K562 (cell line): ENCODE measurements around the gene PTGR2. TPM values are rescaled to one million over a fixed set of nuclear protein-coding genes. Genes with fewer than 3 reads are reported as not detected.

Source experiments
- ATAC-seq: fragments of 200-7000 bp; cut with Tn5 transposase; 3 replicates; pipeline ENCODE4 v1.9.1; 2020; ENCODE audit warnings: moderate library complexity
- BruUV-seq: library from RNA; stranded (reverse); fragments of 400-500 nt; replicated peaks from 2 replicates; lab custom pipeline; 2021; lab: Mats Ljungman, UMichigan
- CTCF ChIA-PET: fragments of 300-600 bp; formaldehyde crosslinking; extraction: SDS; loops from one replicate; lab custom pipeline; 2021; ENCODE audit warnings: low intra/inter-chr PET ratio; lab: Yijun Ruan, JAX
- POLR2A ChIA-PET: fragments of 300-600, 350-650 bp; sonication (Branson Sonifier 250); formaldehyde crosslinking; extraction: SDS; loops from one replicate; lab custom pipeline; 2021; ENCODE audit warnings: antibody characterized with exemption, inconsistent platforms; lab: Yijun Ruan, JAX
- DNase-seq, 4 experiments: peaks; one replicate each; pipeline versions ENCODE4 v3.0.0 to v3.0.0-alpha.2; 2011 to 2018; ENCODE audit warnings: low spot score in 3 of 4, mixed read lengths in 3 of 4; ENCODE audit errors: extremely low read depth in 1 of 4
- FAIRE-seq: peaks from 2 replicates; lab custom pipeline; 2011; peaks lifted over from hg19 to GRCh38; lab: Jason Lieb, UNC
- H2AFZ ChIP-seq: 2 replicates; pipeline ENCODE4 v1.6.0; 2011; ENCODE audit warnings: low read depth, low read length, control low read depth, inconsistent platforms
- H3K27ac ChIP-seq: fragments of 200-600 bp; 3 replicates; pipeline ENCODE4 v1.8.0; 2011; ENCODE audit warnings: low read depth, mild to moderate bottlenecking, control low read depth, inconsistent platforms, low read length, moderate library complexity, mixed read lengths; ENCODE audit errors: extremely low read depth
- H3K27me3 ChIP-seq, 2 experiments: fragments of 300-600 bp in 1 of 2; 2 replicates in 1 of 2; 3 replicates in 1 of 2; pipeline versions ENCODE4 v1.6.0 to v1.8.0; 2011; ENCODE audit warnings: inconsistent platforms in 2 of 2, low read length in 2 of 2, mild to moderate bottlenecking in 1 of 2, mixed read lengths in 1 of 2, moderate library complexity in 1 of 2; ENCODE audit not compliant: control insufficient read depth in 2 of 2, insufficient read depth in 2 of 2
- H3K36me3 ChIP-seq: fragments of 300-600 bp; 3 replicates; pipeline ENCODE4 v1.8.0; 2011; ENCODE audit warnings: mild to moderate bottlenecking, low read length, inconsistent platforms; ENCODE audit not compliant: control insufficient read depth, insufficient read depth
- H3K4me1 ChIP-seq, 2 experiments: fragments of 200-600 bp in 1 of 2; replicated peaks in 1 of 2; 2 replicates in 1 of 2; 3 replicates in 1 of 2; pipeline versions ENCODE4 v1.5.1 to v1.8.0; 2011; ENCODE audit warnings: inconsistent platforms in 2 of 2, low read length in 2 of 2, mild to moderate bottlenecking in 1 of 2, mixed read lengths in 1 of 2, moderate library complexity in 1 of 2; ENCODE audit not compliant: control insufficient read depth in 2 of 2, insufficient read depth in 2 of 2
- H3K4me2 ChIP-seq: 2 replicates; pipeline ENCODE4 v1.6.1; 2011; ENCODE audit warnings: low read length, control low read depth, inconsistent platforms, mixed read lengths; ENCODE audit not compliant: insufficient read depth
- H3K4me3 ChIP-seq: fragments of 200-600 bp; sonication (generic), shearing (Covaris generic); 2 replicates; pipeline ENCODE4 v1.5.1; 2016; ENCODE audit warnings: control low read depth, inconsistent platforms
- H3K79me2 ChIP-seq: fragments of 200-600 bp; 3 replicates; pipeline ENCODE4 v1.8.0; 2011; ENCODE audit warnings: low read length, inconsistent platforms; ENCODE audit not compliant: control insufficient read depth, insufficient read depth
- H3K9ac ChIP-seq, 2 experiments: 2 replicates each; pipeline versions ENCODE4 v1.6.0 to v1.6.1; 2011; ENCODE audit warnings: low read depth in 2 of 2, low read length in 2 of 2, control low read depth in 1 of 2, inconsistent platforms in 1 of 2, mild to moderate bottlenecking in 1 of 2, mixed read lengths in 1 of 2; ENCODE audit not compliant: insufficient read depth in 1 of 2
- H3K9me1 ChIP-seq: one replicate; pipeline ENCODE4 v1.6.0; 2011; ENCODE audit warnings: inconsistent platforms, mild to moderate bottlenecking, low read length, moderate library complexity; ENCODE audit not compliant: control insufficient read depth, insufficient read depth
- H3K9me3 ChIP-seq: replicated peaks from 2 replicates; pipeline ENCODE4 v1.5.1; 2011; ENCODE audit warnings: low read depth, low read length, inconsistent platforms; ENCODE audit not compliant: control insufficient read depth, insufficient read depth
- H4K20me1 ChIP-seq: replicated peaks from 2 replicates; pipeline ENCODE4 v1.6.1; 2011; ENCODE audit warnings: low read length, inconsistent platforms, mixed read lengths; ENCODE audit not compliant: control insufficient read depth, insufficient read depth
- NCOR1 ChIP-seq: fragments of 450-650 bp; IDR thresholded peaks from 2 replicates; pipeline ENCODE4 v1.6.1; 2016; ENCODE audit warnings: mild to moderate bottlenecking, moderate library complexity
- NFATC3 ChIP-seq: fragments of 450-650 bp; IDR thresholded peaks from 2 replicates; pipeline ENCODE4 v1.6.1; 2017; ENCODE audit warnings: mild to moderate bottlenecking
- NR3C1 ChIP-seq: sonication (generic); formaldehyde crosslinking; IDR thresholded peaks from 2 replicates; pipeline ENCODE4 v1.8.1; 2022; ENCODE audit warnings: missing genetic modification reagents
- ZNF512 ChIP-seq: IDR thresholded peaks from 2 replicates; pipeline ENCODE4 v1.6.1; 2016; ENCODE audit warnings: missing genetic modification characterization, missing compliant biosample characterization
- ZNF75A ChIP-seq: fragments of 450-650 bp; formaldehyde crosslinking; IDR thresholded peaks from 2 replicates; pipeline ENCODE4 v1.4.0; 2020; ENCODE audit warnings: mild to moderate bottlenecking
- WGBS: fragments of 100-300 bp; shearing (Covaris generic); methylation state at CpG from one replicate; pipeline ENCODE4 v1.1.6; 2016; ENCODE audit warnings: low coverage, mixed read lengths; ENCODE audit not compliant: insufficient coverage; ENCODE audit errors: missing lambda C conversion rate; 5-methylcytosine and 5-hydroxymethylcytosine counted together
- in situ Hi-C: fragments of 300-500 bp; cut with MboI; formaldehyde crosslinking; loops from 4 replicates; pipeline ENCODE4 v1.15.0; 2018; ENCODE audit warnings: inconsistent platforms, mixed read lengths
- intact Hi-C: fragments of 100-400 bp; cut with micrococcal nuclease; formaldehyde crosslinking; loops from 2 replicates; pipeline ENCODE4 v1.14.2; 2022
- polyA plus RNA-seq, 8 experiments: library from polyadenylated mRNA; depleted of rRNA in 4 of 8; stranded (reverse) in 5 of 8; unstranded in 3 of 8; fragments of >200 nt; fragmentation: Nextera tagmentation in 2 of 8; fragmentation: Illumina TruSeq in 1 of 8; extraction: Ambion mirVana in 2 of 8; extraction: Trizol in 1 of 8; gene quantifications; 2 replicates each; pipeline versions ENCODE4 v1.2.1 to v1.2.3, GENCODE V29; 2011 to 2014; ENCODE audit warnings: inconsistent platforms in 1 of 8, missing spikeins in 1 of 8
- total RNA-seq, 7 experiments: library from RNA; depleted of rRNA in 6 of 7; stranded (reverse); fragments of >200 nt in 6 of 7; fragmentation: Illumina TruSeq in 2 of 7; extraction: Trizol in 2 of 7; gene quantifications; 2 replicates each; pipeline versions ENCODE4 v1.2.1 to v1.2.3, GENCODE V29; 2011 to 2021; ENCODE audit warnings: low replicate concordance in 1 of 7

PTGR2 gene
- total and polyA plus RNA-seq, 9 of the 15 experiments (the other 6 are each of a cell fraction or from before 2014, with no cell fraction given) = 7.4 to 23.0 (median 13.0) TPM

DNA sequence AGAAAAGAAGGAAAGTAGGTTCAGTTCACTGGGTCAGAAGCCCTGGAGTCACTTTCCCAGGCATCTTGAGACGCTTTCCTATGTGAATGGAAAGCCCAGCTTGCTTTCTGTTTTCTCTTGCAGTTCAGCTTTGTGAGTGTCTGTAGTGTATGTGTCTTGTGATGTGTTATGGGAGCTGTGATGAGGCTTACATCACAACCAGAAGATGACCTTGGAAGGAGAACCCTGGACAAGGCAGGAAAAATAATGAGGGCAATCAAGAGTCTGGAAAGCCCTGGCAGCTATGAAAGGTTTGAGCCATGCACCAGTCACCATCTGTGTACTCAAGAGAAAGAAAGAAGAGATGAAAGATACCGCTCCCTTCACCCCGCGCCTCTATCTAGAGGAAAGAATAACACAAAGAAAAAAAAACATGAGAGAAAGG lies 35.2 kb upstream of the PTGR2 start:
- Histone ChIP-seq H3K4me1 (peaks cover 0 to 8% of the 10 kb centered on the region in 2 experiments; a peak in 3 of 5 replicates), H3K27ac (peak overlapping the region; percentile 22; the same call in 1 of the 3 replicates), H3K9ac (no peak overlapping the region), H3K4me3 (no peak overlapping the region), H4K20me1 (no peaks in the 10 kb centered on the region; the same call in 1 of the 2 replicates), H2AFZ (peak overlapping the region; percentile 68), H3K4me2 (peak overlapping the region; percentile 49; the same call in 1 of the 2 replicates), H3K9me1 (no peaks in the 10 kb centered on the region), H3K36me3 (no peaks in the 10 kb centered on the region), H3K9me3 (no peaks in the 10 kb centered on the region), H3K27me3 (no peaks in the 10 kb centered on the region), H3K79me2 (no peaks in the 10 kb centered on the region)
- BruUV-seq = no TSS peak
- peak in 1 of 4 experiments; percentile 13 for DNase-seq
- FAIRE-seq = no peak
- POLR2A ChIA-PET = interaction anchor here (0.7 to 1.5 kb wide), 6 partner anchors 9 to 103 kb away, joined by 3 to 4 read pairs (median 3); no protein-coding TSS in a partner anchor
- TF ChIP-seq NFATC3 (no peak), ZNF512 (tag) (0 out of 2 replicates have a peak, but pooled peaks have one; percentile 2), ZNF75A (CRISPR knock-in tag) (no peak), NR3C1 (CRISPR knock-in tag) (no peak), NCOR1 (no peak)
- peak; percentile 57 for ATAC-seq
- intact Hi-C loops (no loop called here), in situ Hi-C loops (no loop called here)
- CTCF ChIA-PET = no interaction called here
- WGBS = 47% methylated on average over 3 of the region's 4 CpGs
